ENCODE data around the gene SFXN4. TPM values are rescaled to one million over a fixed set of nuclear protein-coding genes. Genes with fewer than 3 reads are reported as not detected.
A peak's percentile ranks its signal among the peaks of the same experiment; 100 is the strongest.

Gene SFXN4
- total RNA-seq, 1 experiment from 2014 or later = 45.3 TPM

DNA sequence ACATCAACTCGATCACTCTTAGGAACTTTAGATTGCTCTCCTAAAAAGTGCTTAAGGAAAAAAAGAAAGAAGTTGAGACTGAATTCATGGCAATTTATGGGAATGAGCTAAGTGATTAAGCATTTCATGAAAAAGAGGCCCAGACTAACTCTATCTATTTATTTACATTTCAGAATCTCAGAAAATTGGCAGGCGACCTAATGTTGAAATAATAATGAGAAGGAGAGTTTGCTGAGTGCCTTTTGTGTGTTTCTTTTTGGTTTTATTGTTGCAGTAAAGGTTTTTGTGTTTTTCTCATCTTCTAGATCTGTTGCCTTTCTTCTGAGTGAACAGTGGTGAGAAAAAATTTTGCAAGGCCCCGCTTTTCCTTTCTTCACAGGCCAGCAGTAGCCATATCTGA lies 45.7 kb upstream of the SFXN4 start:
- no peak for DNase-seq
- ChIA-PET CTCF (no interaction called here), POLR2A (interaction anchor here (0.5 kb wide), 1 partner anchor 105 kb away, joined by 3 read pairs; no protein-coding TSS in a partner anchor)
- Mint-ChIP-seq H3K27me3 (ENCODE audit: insufficient read depth, unreplicated experiment) (no peaks in the 10 kb centered on the region), H3K9me3 (ENCODE audit: unreplicated experiment) (no peaks in the 10 kb centered on the region), H3K4me1 (ENCODE audit: low read depth, unreplicated experiment) (peaks cover 29% of the 10 kb centered on the region), H3K4me3 (ENCODE audit: unreplicated experiment) (no peak overlapping the region), H3K36me3 (ENCODE audit: insufficient read depth, unreplicated experiment) (peaks cover 5% of the 10 kb centered on the region), H3K27ac (ENCODE audit: unreplicated experiment) (no peak overlapping the region)
- no peaks in the 10 kb centered on the region for H3K9me3 ChIP-seq
- intact Hi-C loops (cut with micrococcal nuclease; ENCODE audit: unreplicated experiment) = no loop called here
- no peak for TF ChIP-seq CTCF (IDR thresholded peaks at IDR 0.05; ENCODE audit: insufficient read depth in 1 of 2, low read depth in 1 of 2, low read length in 1 of 2, severe bottlenecking in 1 of 2, unreplicated experiment in 1 of 2)
- H3K36me3 ChIP-seq (ENCODE audit: control insufficient read depth, insufficient read depth, low read length) = no peaks in the 10 kb centered on the region
- no TSS peak for BruUV-seq (replicated peaks)
- peaks cover 21% of the 10 kb centered on the region for H3K4me1 ChIP-seq
- no peaks in the 10 kb centered on the region for H3K27me3 ChIP-seq (replicated peaks; ENCODE audit: control insufficient read depth, insufficient read depth, low read length)
- H3K4me3 ChIP-seq (ENCODE audit: low read depth, low read length) = no peak overlapping the region

DNA sequence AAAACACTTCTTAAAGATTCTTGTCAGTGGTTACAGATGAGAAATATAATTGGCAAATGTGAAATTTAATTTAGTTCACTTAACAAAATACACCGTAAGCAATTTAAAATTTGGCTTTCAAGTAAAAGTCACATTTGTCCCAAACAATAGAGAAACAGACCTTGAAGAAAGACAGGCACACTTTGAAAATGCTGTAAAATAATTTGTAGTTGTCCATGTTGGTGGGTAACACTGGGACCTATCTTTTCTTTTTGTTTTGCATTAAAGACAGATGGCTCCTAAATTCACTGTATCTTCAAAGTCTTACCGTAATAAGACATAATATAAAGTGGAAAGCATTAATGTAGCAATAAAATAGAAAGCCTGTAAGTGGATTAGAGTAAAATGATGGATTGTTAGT lies 45.1 kb upstream of the SFXN4 start:
- CTCF ChIA-PET = interaction anchor here (0.9 to 1.8 kb wide), 2 partner anchors 12 to 87 kb away, joined by 3 to 14 read pairs; no protein-coding TSS in a partner anchor
- Mint-ChIP-seq H3K9me3 (ENCODE audit: unreplicated experiment) (no peaks in the 10 kb centered on the region), H3K36me3 (ENCODE audit: insufficient read depth, unreplicated experiment) (peaks cover 5% of the 10 kb centered on the region), H3K27ac (ENCODE audit: unreplicated experiment) (no peak overlapping the region), H3K27me3 (ENCODE audit: insufficient read depth, unreplicated experiment) (no peaks in the 10 kb centered on the region), H3K4me3 (ENCODE audit: unreplicated experiment) (no peak overlapping the region), H3K4me1 (ENCODE audit: low read depth, unreplicated experiment) (peaks cover 28% of the 10 kb centered on the region)
- peaks cover 19% of the 10 kb centered on the region for H3K4me1 ChIP-seq
- no peaks in the 10 kb centered on the region for H3K36me3 ChIP-seq (ENCODE audit: control insufficient read depth, insufficient read depth, low read length)
- no peak for TF ChIP-seq CTCF (IDR thresholded peaks at IDR 0.05; ENCODE audit: insufficient read depth in 1 of 2, low read depth in 1 of 2, low read length in 1 of 2, severe bottlenecking in 1 of 2, unreplicated experiment in 1 of 2)
- H3K9me3 ChIP-seq = no peaks in the 10 kb centered on the region
- POLR2A ChIA-PET = no interaction called here
- no peak for DNase-seq
- H3K27me3 ChIP-seq (replicated peaks; ENCODE audit: control insufficient read depth, insufficient read depth, low read length) = no peaks in the 10 kb centered on the region
- intact Hi-C loops (cut with micrococcal nuclease; ENCODE audit: unreplicated experiment) = no loop called here
- no TSS peak for BruUV-seq (replicated peaks)
- no peak overlapping the region for H3K4me3 ChIP-seq (ENCODE audit: low read depth, low read length)

DNA sequence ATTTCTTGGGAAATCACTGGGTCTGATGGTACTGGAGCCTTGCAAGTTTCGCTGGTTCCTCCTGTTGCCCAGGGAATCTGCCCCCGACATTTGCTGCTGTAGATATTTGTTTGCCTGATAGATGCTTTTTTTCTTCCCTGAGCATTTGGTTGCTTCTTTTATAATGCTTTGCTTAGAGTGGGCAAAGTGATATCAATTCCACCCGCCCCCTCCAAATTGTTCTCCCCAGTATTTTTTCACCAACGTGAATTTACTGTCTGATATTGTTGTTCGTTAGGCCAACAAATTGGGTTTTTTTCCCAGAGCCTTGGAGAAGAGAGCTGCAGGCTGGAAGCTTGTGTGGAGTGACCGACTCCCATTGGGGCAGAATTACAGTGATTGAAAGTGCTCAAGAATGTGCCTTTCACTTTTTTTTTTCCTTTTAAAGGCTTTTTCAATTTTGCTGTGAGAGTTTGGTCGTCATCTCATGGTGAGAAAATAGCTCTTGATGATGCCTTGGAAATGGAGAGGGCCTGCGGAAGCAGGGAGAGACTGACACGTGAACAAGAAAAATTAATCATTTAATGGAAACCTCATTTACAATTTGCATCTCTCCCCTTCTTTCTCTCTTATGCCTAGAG lies 44.3 kb upstream of the SFXN4 start:
- H3K27me3 ChIP-seq (replicated peaks; ENCODE audit: control insufficient read depth, insufficient read depth, low read length) = no peaks in the 10 kb centered on the region
- no peaks in the 10 kb centered on the region for H3K36me3 ChIP-seq (ENCODE audit: control insufficient read depth, insufficient read depth, low read length)
- Mint-ChIP-seq H3K4me1 (ENCODE audit: low read depth, unreplicated experiment) (peaks cover 20% of the 10 kb centered on the region), H3K27me3 (ENCODE audit: insufficient read depth, unreplicated experiment) (no peaks in the 10 kb centered on the region), H3K4me3 (ENCODE audit: unreplicated experiment) (peak overlapping the region; percentile 81), H3K9me3 (ENCODE audit: unreplicated experiment) (no peaks in the 10 kb centered on the region), H3K36me3 (ENCODE audit: insufficient read depth, unreplicated experiment) (peaks cover 5% of the 10 kb centered on the region), H3K27ac (ENCODE audit: unreplicated experiment) (no peak overlapping the region)
- ChIA-PET POLR2A (interaction anchor here (0.6 kb wide), 1 partner anchor 29 kb away, joined by 4 read pairs; no protein-coding TSS in a partner anchor), CTCF (interaction anchor here (0.6 to 1.8 kb wide), 10 partner anchors 11 to 280 kb away, joined by 3 to 14 read pairs (median 4); no protein-coding TSS in a partner anchor)
- TF ChIP-seq CTCF (IDR thresholded peaks at IDR 0.05; ENCODE audit: insufficient read depth in 1 of 2, low read depth in 1 of 2, low read length in 1 of 2, severe bottlenecking in 1 of 2, unreplicated experiment in 1 of 2) = no peak
- no TSS peak for BruUV-seq (replicated peaks)
- peaks cover 16% of the 10 kb centered on the region for H3K4me1 ChIP-seq
- intact Hi-C loops (cut with micrococcal nuclease; ENCODE audit: unreplicated experiment) = loop anchor here (1.0 to 5.0 kb wide), 2 partner anchors 29 to 107 kb away; no protein-coding TSS in a partner anchor
- no peaks in the 10 kb centered on the region for H3K9me3 ChIP-seq
- no peak for DNase-seq
- no peak overlapping the region for H3K4me3 ChIP-seq (ENCODE audit: low read depth, low read length)
